Non-pigmented ciliary epithelial cell (primary cell): Measurements from ENCODE around the gene ALDH7A1.

Experiments used
- DNase-seq: peaks from one replicate; pipeline ENCODE4 v3.0.0-alpha.2; 2010; ENCODE audit warnings: low read depth

The ALDH7A1 gene

DNA sequence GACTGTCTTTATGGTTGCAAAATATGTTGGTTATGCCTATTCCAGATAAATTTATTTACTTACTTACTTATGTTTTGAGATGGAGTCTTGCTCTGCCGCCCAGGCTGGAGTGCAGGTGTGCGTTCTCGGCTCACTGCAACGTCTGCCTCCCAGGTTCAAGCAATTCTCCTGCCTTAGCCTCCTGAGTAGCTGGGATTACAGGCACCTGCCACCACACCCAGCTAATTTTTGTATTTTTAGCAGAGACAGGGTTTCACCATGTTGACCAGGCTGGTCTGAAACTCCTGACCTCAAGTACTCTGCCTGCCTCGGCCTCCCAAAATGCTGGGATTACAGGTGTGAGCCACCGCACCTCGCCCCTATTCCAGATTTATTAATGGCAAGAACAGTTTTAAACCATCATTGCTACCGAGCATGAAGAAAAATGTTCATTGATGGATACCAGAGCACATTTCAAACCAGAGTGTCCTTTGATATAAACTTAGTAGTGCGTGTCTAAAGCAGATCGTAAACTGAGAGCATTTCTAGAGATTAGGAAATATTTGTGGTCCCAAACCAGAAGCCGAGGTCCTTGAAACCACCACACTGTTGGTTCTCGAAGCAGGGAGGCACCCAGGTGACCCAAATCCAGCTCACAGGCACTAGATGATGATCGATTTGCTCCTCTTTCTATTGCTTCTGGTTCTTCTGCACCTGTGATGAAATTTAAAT, 86.6 kb downstream of the ALDH7A1 start:
- DNase-seq = no peak

DNA sequence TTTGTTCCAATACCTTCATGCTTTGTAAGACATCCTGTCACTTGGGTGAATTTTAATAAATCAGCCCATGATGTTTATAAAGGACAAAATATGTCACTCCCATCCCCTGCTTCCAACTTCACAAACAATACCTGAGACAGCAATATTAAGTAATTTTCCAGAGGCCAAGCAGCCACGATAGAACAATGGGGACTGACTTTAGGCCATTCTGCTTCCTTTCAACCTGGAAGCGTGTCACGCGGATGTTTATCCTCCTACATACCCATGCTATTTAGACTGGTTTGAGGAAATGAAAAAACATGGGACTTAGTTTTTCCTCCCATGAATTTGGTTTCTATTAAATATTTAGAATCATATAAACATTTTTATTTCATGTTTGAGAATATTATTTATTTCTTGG, 88.9 kb downstream of the ALDH7A1 start:
- DNase-seq = no peak

DNA sequence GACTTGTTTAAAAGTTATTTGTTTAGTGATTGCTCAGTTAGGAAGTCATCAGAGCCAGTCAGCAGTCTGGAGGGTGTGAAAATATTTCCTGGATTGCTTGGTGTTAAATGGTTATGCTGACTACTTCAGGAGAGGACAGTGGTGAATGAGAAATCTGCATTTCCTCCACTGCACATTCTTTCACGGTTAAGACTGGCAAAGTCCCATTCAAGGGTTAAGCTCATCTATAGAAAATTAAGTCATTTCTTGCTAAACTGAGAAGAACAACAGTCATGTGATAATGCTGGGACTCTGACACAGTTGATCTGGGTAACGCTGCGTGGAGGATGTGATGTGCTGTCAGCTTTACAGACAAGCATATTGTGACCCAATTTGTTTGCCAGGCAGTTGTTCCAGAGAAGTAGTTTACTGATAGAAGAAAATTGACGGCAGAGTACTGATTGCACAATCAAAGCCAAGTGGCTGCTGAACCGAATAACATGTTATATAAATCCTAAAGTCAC, 91.4 kb downstream of the ALDH7A1 start:
- DNase-seq = no peak

DNA sequence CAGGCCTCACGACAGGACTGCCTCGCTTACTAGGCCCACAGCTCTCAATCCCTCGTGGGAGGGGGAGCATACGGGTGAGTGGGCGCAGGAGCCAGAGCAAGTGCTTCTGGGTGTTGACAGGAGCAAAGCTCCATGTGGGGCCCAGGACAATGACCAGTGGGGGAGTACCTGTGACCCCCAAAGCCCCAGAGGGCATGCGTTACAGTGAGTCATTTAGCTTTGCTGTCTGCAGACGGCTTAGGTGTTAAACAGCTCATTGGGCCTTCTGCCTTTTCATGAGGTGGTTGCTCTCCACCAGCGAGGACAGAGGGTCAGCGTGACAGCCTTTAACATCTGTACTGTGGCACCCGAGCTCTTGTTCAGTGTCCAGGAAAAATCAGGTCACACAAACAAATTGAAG, 93.6 kb downstream of the ALDH7A1 start:
- no peak for DNase-seq

DNA sequence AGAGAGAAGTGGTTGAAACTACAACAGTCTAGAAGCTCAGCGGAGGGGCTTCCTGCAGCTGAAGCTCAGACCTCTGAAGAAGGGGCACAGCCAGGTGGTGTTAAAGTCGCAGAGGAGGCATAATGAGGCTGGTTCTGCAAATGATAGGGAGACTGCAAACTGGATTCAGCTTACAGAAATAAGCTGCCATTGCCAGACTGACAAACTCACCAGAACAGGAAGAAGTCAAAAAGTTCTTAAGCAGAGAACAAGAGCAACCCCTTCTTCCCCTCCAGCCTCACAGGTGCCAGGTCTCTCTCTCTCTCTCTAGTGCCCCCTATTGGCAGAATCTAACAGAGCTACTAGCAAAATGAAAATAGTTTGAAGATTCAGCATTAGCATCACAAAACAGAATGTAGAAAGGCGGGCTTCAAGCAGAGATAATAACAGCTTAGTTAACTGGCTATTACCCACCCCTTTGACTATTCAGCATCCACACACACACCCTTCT, 95.1 kb downstream of the ALDH7A1 start:
- no peak for DNase-seq

DNA sequence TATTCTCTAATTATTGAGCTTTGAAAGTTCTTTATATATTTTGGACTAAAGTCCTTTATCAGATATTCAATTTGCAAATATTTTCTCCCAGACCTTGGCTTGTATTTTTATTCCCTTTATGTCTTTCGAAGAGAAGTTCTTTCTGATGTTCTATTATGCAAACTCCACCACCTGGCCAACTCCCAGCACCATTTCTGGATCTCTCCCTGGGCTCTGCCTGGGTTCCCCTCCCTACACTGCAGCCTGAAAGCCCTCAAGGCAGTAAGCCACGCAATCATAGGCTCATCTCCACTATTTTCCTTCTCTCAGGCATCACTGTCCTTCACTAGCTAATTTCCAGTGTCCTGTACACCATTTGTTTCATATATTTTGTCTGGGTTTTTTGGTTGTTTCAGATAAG, 95.7 kb downstream of the ALDH7A1 start:
- DNase-seq = no peak

DNA sequence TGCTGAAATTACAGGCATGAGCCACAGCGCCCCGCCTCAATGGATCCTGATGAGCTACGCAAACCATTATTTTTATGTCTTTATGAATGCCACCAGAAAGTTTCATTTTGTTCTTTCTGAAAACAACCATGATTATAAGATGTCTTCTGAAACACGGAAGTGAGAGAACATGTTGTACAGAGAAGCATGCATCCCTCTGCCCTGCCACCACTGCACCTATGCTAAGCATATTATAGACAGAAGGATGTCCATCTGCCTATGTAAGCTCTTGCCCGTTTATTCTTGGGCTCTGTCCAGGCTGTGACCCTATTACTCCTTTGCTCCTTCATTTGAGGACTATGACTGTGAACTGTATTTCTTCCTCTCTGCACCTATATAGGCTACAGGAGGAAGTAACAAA, 97.5 kb downstream of the ALDH7A1 start:
- no peak for DNase-seq

DNA sequence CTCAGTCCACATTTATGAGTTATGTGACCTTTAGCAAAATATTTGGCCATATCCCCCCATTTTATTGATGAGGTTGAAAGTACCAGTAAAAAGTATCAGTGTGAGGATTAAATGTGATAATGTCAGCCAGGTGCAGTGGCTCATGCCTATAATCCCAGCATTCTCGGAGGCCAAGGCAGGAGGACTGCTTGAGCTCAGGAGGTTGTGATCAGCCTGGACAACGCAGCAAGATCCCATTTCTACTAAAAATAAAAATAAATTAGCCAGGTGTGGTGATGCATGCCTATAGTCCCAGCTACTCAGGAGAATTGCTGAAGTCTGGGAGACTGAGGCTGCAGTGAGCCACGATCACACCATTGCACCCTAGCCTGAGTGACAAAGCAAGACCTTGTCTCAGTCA, 100.6 kb downstream of the ALDH7A1 start:
- DNase-seq = no peak

DNA sequence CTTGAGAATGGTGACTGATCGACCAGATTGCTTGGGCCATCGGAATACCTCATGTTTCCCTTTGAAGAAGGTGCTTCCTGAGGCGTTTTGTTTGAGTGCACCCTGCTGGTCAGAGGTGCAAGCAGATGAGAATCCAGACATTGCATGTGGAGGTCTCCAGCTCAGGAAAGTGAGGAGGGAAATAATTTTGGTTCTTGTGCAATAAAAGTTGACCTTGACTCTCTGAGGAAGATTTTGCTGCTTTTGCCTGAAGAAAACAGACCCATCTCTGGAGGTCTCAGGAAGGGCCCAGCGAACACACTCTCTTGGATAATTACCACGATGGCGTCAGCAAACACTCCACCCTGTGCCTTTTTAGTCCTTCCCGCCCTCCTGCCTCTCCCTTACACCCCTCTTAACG, 102.1 kb downstream of the ALDH7A1 start:
- DNase-seq = no peak

DNA sequence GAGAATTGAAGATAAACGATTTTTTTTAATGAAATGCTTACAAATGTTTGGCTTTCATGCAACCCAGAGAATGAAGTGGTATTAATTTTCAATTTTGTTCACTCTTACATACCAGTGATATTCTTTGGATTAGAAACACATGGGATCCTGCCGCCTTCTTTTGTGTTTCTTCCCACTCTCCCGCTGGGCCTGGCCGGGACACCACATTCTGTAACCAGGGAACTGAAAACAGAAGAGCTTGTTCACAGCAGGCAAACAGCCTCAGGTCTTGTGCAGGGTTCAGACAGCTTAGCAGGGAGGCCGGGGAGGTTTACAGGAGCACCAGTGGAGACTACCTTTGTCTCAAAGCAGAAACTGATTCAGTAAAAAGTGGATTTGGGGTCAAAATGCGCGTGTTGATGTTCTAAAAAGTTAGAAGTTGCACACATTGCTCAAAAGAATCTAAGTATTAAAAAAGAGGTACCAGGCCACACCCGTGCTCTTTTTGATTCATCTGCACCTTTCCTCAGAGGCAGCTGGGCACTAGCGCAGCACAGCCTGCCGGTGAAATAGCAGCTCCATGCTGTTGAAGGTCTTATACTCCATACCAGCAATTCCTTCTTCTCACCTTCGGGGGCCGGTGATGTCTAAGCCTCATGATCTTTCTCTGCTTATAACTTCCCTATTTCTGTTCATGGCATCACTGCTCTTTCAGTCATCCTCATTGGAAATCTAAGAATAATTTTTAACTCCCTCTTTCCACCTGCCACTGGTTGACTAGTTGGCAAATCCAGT, 104.7 kb downstream of the ALDH7A1 start:
- DNase-seq = no peak

DNA sequence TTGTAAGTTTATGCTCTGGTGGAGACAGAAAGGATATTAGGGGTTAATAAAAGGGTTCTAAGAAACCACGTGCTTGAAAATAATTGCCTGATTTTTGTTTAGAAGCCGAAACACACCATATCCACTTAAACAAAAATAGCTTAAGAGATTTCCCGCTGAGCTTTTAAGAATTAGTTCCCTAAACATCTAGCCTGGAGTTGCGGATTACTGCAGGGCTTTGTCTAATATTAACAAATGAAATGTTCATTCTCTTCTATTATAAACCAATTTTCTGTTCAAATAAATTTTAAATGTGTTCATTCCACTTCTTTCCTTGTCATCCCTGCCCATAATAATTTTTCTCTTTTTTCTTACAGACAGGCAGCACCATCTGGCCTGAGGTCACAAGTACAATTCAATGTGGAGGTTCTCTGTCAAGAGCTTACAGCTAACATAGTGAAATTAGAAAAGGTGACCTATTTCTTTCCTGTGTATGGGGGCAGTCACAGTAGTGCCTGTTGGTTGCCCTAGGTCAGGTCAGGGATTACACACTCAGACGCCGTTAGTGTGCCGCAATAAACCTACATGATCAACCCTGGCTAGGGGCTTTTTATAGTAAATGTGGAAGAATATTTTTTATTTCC, 106.5 kb downstream of the ALDH7A1 start:
- no peak for DNase-seq

DNA sequence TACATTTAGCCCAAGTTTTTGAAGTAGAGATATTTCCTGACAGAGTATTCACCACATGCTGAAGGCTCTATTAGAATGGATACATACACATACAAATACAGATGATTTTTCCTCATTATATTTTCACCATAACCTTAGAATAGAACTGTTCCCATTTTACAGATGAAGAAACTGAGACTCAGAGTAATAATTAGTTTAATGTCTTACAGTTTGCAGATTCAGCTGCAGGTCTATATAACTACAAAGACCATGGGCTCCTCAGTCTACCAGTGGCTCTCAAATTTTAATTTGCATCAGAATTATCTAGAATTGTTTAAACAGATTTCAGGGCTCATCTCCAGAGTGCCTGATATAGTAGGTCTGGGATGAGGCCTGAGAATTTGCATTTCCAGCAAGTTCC, 107.4 kb downstream of the ALDH7A1 start:
- DNase-seq = no peak

DNA sequence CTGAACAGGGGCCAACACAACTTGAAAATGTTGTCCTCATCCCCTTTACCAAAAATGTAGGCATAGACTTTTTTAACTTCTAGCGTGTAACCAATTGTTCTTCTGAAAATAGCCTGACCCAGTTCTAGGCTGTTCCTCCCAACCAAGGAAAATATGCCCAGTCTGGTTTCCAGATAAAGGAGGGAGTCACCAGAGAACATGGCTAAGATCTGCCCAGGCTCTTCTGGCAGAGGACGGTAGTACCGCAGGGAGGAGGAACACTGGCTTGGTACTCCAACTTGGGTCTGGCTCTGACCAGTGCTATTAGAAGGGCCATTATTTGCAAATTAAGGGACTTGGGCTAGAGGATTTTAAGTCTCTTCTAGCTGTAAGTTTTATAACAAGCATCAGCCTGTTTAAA, 108.7 kb downstream of the ALDH7A1 start:
- DNase-seq = no peak

DNA sequence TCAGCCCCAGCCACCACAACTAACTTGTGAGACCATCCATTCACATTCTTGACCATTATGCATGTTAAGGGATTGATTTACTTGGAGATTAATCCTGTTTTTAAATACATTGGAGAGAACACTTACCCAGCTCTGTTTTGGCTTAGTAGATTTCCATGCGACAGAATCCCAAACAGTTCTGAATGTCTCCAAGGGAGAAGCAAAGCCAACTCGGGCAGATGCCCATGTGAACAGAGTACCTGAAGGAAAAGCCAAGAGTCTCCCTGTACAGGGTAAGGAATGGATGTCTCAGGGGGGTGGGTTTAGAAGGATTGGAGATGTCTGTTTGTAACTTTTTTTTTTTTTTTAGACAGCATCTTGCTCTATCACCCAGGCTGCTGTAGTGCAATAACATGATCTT, 110.8 kb downstream of the ALDH7A1 start:
- DNase-seq = no peak

DNA sequence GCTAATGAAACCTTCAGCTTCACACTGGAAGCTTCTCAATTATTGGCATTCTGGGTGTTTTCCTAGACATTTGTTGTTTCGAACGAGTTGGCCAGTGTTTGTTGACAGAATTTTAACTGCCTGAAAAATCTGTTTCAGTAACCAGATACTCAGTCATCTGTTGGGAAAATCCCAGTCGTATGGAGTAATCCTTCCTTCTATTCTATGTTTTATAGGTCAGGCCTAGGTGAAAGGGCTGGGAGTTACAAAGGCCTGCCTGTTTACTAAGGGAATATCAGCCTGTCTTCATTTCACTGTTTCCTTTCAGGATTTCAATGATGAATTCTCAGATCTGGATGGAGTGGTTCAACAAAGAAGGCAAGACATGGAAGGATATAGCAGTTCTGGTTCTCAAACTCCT, 111.9 kb downstream of the ALDH7A1 start:
- no peak for DNase-seq

DNA sequence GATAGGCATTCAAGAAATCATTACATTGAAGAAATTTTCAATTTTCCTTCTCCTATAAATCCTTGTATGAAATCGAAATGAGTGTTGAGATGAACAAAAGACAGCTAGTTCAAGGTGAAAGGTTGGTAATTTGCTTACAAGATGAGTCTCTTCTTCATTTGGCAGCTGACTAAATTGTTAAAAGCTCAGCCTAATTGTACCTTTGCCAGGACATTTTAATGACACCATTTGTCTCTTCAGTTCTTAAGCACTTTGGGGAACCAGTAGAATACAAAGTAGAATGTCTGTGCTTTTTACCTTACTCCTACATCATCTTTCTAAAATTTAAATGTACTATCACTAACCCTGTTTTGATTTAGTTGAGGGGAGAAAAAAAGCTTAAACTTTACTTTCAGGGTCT, 112.4 kb downstream of the ALDH7A1 start:
- no peak for DNase-seq

DNA sequence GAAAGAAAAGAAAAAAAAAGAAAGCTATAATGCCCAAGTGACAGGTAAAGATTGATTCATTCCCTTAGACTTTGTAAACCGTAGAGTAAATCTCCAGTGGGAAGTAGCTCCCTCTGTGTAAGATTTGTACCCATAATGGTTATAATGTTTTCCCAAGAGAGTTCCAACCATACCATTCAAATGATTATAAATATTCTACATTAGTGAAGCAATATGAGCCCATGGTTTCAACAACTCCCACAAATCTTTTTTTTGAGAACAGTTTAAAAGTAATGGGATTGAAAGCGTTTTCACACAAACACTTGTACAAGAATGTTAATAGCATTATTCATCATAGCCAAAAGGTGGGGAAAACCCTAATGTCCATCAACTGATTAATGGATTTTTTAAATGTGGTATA, 113.8 kb downstream of the ALDH7A1 start:
- no peak for DNase-seq
